ENCODE data around the gene C5orf15.

DNA sequence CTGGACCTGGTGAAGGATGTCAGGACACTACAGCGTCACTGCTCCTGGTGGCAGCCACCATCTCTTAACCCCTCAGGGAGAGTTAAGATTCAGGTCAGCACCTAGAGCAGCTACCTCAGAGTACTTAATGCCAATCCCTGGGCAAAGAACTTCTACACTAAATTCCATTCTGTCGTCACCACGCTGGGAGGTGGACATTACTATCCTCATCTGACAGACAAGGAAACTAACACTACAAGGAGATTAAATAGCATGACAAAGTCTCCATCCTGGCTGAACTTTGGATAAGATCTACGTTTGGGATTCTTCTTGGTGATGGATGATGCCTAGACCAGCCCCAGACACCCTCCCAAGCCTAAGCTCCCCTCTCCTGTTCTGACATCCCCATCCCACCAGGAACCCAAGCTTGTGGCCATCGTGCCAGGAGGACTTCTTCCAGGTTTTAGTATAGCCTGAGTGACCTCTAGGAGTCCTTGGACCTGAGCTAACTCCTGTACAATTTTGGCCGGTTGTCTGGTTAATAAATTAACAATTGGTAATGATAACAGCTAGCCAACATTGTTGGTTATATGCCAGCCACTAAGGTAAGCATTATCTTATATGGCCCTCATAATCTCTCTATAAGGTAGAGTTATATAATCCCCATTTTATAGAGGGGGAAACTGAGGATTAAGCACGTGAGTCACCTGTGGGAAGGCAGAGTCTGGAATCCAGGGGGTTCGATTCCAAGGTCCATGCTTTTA is 54.8 kb downstream of the C5orf15 start:
- TF ChIP-seq, protein P1, sequence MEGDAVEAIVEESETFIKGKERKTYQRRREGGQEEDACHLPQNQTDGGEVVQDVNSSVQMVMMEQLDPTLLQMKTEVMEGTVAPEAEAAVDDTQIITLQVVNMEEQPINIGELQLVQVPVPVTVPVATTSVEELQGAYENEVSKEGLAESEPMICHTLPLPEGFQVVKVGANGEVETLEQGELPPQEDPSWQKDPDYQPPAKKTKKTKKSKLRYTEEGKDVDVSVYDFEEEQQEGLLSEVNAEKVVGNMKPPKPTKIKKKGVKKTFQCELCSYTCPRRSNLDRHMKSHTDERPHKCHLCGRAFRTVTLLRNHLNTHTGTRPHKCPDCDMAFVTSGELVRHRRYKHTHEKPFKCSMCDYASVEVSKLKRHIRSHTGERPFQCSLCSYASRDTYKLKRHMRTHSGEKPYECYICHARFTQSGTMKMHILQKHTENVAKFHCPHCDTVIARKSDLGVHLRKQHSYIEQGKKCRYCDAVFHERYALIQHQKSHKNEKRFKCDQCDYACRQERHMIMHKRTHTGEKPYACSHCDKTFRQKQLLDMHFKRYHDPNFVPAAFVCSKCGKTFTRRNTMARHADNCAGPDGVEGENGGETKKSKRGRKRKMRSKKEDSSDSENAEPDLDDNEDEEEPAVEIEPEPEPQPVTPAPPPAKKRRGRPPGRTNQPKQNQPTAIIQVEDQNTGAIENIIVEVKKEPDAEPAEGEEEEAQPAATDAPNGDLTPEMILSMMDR (optimal IDR thresholded peaks at IDR 0.05 in 1 of 3, IDR thresholded peaks at IDR 0.05 in 1 of 3, conservative IDR thresholded peaks at IDR 0.05 in 1 of 3; ENCODE audit: extremely low read depth in 1 of 3, insufficient read depth in 2 of 3, low read length in 3 of 3), result no peak
- no peak for TF ChIP-seq EZH2 (IDR thresholded peaks at IDR 0.05; ENCODE audit: low read length)
